Measurements from ENCODE around the gene ATP5MG.

The ATP5MG gene

GRCh38 chr11:118401151-118401879 is at the start of gene ATP5MG:
Gene ATP5MG, plus strand, starts transcription at chr11:118401606. Its CDS starts 60 bp downstream, at chr11:118401666.
- TF ChIP-seq POLR2A (IDR thresholded peaks at IDR 0.05; ENCODE audit: low read depth, low read length): peak; percentile 42; the same call in 1 of the 2 replicates
- FAIRE-seq: peak; percentile 41

GRCh38 chr11:118353084-118353710 is 48.2 kb upstream of the ATP5MG start:
- no peak for DNase-seq (ENCODE audit: insufficient read length, low spot score)
- FAIRE-seq: no peak
- TF ChIP-seq POLR2A (IDR thresholded peaks at IDR 0.05; ENCODE audit: low read depth, low read length): no peak

More at GRCh38 chr11:118401151-118401879, at the start of gene ATP5MG:
- DNase-seq (ENCODE audit: insufficient read length, low spot score): peak; percentile 26

DNA sequence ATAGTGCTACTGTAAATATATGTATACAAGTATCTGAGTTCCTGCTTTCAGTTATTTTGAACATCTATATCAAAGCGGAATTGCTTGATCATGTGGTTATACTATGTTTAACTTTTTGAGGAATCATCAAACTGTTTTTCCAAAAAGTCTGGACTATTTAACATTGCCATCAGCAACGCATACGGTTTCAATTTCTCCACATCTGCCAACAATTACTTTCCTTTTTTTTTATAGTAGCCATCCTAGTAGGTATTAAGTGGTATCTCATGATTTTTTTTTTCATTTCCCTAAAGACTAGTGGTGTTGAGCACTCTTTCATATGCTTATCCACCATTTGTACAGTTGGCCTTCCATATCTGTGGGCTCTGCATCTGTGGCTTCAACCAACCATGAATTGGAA is 43.3 kb upstream of the ATP5MG start:
- TF ChIP-seq POLR2A (IDR thresholded peaks at IDR 0.05; ENCODE audit: low read depth, low read length): no peak
- no peak for DNase-seq (ENCODE audit: insufficient read length, low spot score)

GRCh38 chr11:118359295-118359958 is 42.0 kb upstream of the ATP5MG start, which contains the start of gene UBE4A:
Gene UBE4A, plus strand, starts transcription at chr11:118359600. Its CDS starts 5,481 bp downstream, at chr11:118365081.
- TF ChIP-seq POLR2A (IDR thresholded peaks at IDR 0.05; ENCODE audit: low read depth, low read length): peak; percentile 63
- DNase-seq (ENCODE audit: insufficient read length, low spot score) (peak; percentile 62), FAIRE-seq (peak; percentile 71)

More for the DNA sequence above, 43.3 kb upstream of the ATP5MG start:
- FAIRE-seq: no peak

- no peak for FAIRE-seq
- no peak for DNase-seq (ENCODE audit: insufficient read length, low spot score)
Observed at GRCh38 chr11:118364956-118365615, 36.3 kb upstream of the ATP5MG start.

GRCh38 chr11:118366287-118366686 is 35.1 kb upstream of the ATP5MG start:
- DNase-seq (ENCODE audit: insufficient read length, low spot score): no peak
- no peak for FAIRE-seq
- no peak for TF ChIP-seq POLR2A (IDR thresholded peaks at IDR 0.05; ENCODE audit: low read depth, low read length)

More at GRCh38 chr11:118364956-118365615, 36.3 kb upstream of the ATP5MG start:
- no peak for TF ChIP-seq POLR2A (IDR thresholded peaks at IDR 0.05; ENCODE audit: low read depth, low read length)

DNA sequence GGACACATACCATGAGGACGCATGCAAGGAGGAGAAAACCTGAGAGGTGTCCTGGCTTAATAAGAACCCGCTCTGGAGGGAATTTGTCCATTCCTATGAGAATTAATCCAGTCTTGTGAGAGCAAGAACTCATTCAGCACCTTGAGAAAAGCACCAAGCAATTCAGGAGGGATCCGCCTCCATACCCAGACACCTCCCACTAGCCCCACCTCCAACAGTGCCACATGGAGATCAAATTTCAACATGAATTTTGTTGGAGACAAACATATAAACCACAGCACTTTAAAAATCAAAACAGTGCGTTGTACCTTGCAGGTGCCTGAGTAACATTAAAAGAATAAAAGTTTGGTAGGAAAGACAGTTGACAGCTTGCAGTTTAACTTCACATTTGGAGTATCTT is 30.6 kb upstream of the ATP5MG start:
- no peak for TF ChIP-seq POLR2A (IDR thresholded peaks at IDR 0.05; ENCODE audit: low read depth, low read length)
- DNase-seq (ENCODE audit: insufficient read length, low spot score) (no peak), FAIRE-seq (no peak)

- no peak for TF ChIP-seq POLR2A (IDR thresholded peaks at IDR 0.05; ENCODE audit: low read depth, low read length)
- no peak for FAIRE-seq
- DNase-seq (ENCODE audit: insufficient read length, low spot score): no peak
Observed at GRCh38 chr11:118373263-118373662, 28.1 kb upstream of the ATP5MG start.

DNA sequence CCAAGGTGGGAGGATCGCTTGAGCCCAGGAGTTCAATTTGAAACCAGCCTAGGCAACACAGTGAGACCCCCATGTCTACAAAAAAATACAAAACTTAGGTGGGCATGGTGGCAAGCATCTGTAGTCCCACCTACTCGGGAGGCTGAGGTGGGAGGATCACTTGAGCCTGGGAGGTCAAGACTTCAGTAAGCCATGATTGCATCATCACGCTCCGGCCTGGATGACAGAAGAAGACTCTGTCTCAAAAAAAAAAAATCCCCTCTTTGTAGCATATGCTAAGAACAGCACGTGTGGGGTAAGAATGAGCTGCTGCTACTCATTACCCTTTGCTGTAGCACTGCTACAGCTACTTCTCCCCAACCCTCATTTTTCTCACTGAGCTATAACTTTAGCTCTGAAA is 27.5 kb upstream of the ATP5MG start:
- TF ChIP-seq POLR2A (IDR thresholded peaks at IDR 0.05; ENCODE audit: low read depth, low read length): no peak
- FAIRE-seq (no peak), DNase-seq (ENCODE audit: insufficient read length, low spot score) (no peak)

DNA sequence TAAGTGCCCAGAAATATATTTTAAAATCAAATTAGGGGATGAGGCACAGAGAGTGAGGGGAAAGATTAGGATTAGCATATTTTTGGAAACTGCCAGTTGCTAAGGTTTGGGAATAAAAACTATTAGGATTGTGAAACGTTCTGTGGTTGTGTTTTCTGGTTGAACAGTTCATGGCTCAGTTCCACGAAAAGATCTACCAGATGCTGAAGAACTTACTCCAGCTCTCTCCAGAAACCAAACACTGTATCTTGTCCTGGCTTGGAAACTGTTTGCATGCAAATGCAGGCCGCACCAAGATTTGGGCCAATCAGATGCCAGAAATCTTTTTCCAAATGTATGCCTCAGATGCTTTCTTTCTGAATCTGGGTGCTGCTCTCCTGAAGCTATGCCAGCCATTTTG is 26.7 kb upstream of the ATP5MG start:
- FAIRE-seq (no peak), DNase-seq (ENCODE audit: insufficient read length, low spot score) (no peak)
- TF ChIP-seq POLR2A (IDR thresholded peaks at IDR 0.05; ENCODE audit: low read depth, low read length): no peak

- no peak for FAIRE-seq
- TF ChIP-seq POLR2A (IDR thresholded peaks at IDR 0.05; ENCODE audit: low read depth, low read length): no peak
- DNase-seq (ENCODE audit: insufficient read length, low spot score): no peak
Observed at GRCh38 chr11:118375978-118376377, 25.4 kb upstream of the ATP5MG start.

- DNase-seq (ENCODE audit: insufficient read length, low spot score) (no peak), FAIRE-seq (no peak)
- no peak for TF ChIP-seq POLR2A (IDR thresholded peaks at IDR 0.05; ENCODE audit: low read depth, low read length)
Observed at GRCh38 chr11:118379497-118379896, 21.9 kb upstream of the ATP5MG start.

- TF ChIP-seq POLR2A (IDR thresholded peaks at IDR 0.05; ENCODE audit: low read depth, low read length): no peak
- FAIRE-seq (no peak), DNase-seq (ENCODE audit: insufficient read length, low spot score) (no peak)
Observed at GRCh38 chr11:118380571-118380970, 20.8 kb upstream of the ATP5MG start.

DNA sequence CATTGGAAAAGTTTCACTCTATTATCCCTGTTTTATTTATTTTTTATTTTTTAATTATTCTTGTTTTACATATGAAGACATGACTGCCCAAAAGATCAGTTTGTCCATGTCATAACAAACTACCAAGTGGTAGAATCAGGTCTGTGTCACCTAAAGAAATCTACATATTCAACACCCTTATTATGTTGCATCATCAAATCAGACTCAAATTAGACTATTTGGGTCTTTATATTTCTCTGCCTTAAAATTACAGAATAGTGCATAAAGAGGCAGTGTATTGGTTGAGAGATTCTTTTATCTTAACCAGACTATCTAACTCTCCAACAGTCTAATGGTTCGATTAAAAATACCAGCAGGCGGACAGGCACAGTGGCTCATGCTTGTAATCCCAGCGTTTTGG is 18.5 kb upstream of the ATP5MG start:
- FAIRE-seq (no peak), DNase-seq (ENCODE audit: insufficient read length, low spot score) (no peak)
- TF ChIP-seq POLR2A (IDR thresholded peaks at IDR 0.05; ENCODE audit: low read depth, low read length): no peak

Measured in H54 (cell line).